ENCODE measurements around the gene PAQR3.

Gene PAQR3

GRCh38 chr4:78862314-78862737, 76.9 kb downstream of the PAQR3 start:
- DNase-seq (ENCODE audit: low read depth, low spot score), result no peak
